ENCODE results near the gene ZC3HAV1L.
A peak's percentile ranks its signal among the peaks of the same experiment; 100 is the strongest.
"Not testable (repeated sequence)": the region's sequence is repeated elsewhere in the genome, so short reads cannot be mapped to it uniquely, and the experiment has no call there.

The ZC3HAV1L gene

GRCh38 chr7:139016931-139017511, 18.8 kb downstream of the ZC3HAV1L start:
- DNase-seq (ENCODE audit: low read depth) = peak; percentile 40

DNA sequence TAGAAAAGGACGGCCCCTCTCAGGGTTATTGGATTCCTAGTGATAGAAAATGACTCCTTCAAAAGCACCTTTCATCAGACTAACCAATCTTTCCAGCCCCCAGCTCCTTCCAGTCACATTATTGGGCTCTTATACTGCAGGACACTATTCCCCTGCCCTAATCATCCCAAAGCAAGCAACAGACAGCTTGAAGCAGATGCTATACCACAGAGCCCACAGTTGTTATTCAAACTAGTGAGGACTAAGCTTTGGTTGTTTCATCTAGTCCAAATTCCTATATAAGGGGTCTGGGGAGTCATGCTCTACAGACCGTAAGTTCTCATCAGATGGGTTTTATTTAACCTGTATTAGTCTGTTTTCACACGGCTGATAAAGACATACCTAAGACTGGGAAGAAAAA, 24.5 kb downstream of the ZC3HAV1L start:
- DNase-seq (ENCODE audit: low read depth) = no peak

DNA sequence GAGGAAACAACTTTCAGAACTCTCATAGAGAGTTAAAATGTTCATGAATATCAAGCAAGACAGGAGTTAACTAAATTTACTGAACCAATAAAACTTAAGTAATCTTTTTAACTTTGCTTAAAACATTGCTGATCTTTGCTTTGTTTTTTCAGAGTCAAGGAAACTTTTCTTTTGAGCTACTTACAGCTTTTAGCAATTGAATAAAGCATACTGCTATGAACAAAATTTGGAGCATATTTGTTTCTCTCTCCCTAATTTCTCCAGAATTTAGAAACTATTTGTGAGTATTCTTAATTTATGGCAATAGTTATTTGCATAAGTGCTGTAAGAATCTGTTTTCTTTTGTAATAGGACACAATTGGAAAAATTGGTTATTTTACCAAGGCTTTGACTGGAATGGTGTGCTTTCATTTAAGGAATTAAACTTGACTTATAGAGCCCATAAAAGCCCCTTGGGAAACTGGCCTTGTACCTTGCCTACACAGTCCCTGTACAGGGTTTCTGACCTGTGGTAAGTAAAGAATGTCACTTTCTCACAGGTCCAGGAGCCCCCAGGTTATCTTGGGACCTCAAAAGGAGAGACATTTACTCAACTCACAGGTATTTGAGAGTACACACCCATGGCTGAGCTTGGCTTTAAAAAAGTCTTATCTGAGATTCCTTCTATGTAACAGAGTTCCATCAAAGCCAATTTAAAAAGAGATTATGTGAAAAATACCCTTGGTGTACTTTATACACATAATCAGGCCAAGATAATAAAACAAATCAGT, 31.3 kb downstream of the ZC3HAV1L start:
- DNase-seq (ENCODE audit: low read depth) = no peak

- DNase-seq (ENCODE audit: low read depth) = no peak
These were observed 36.4 kb downstream of the ZC3HAV1L start for GRCh38 chr7:138999414-138999813.

GRCh38 chr7:138992052-138992531, 43.8 kb downstream of the ZC3HAV1L start:
- DNase-seq (ENCODE audit: low read depth) = no peak

GRCh38 chr7:138987686-138988085, 48.2 kb downstream of the ZC3HAV1L start:
- no peak for DNase-seq (ENCODE audit: low read depth)

GRCh38 chr7:138982204-138982623, 53.6 kb downstream of the ZC3HAV1L start:
- DNase-seq (ENCODE audit: low read depth) = no peak

GRCh38 chr7:138981332-138982203, 54.3 kb downstream of the ZC3HAV1L start, which contains the start of gene KIAA1549:
Gene KIAA1549, minus strand, starts transcription at chr7:138981389. Its CDS starts 120 bp downstream, at chr7:138981269.
- DNase-seq (ENCODE audit: low read depth) = peak; percentile 68

- DNase-seq (ENCODE audit: low read depth) = no peak
These were observed 55.1 kb downstream of the ZC3HAV1L start for GRCh38 chr7:138980563-138981291.

GRCh38 chr7:138979988-138980562, 55.8 kb downstream of the ZC3HAV1L start:
- DNase-seq (ENCODE audit: low read depth) = no peak

- DNase-seq (ENCODE audit: low read depth) = no peak
These were observed 56.4 kb downstream of the ZC3HAV1L start for GRCh38 chr7:138979226-138979979.

- no peak for DNase-seq (ENCODE audit: low read depth)
These were observed 57.2 kb downstream of the ZC3HAV1L start for GRCh38 chr7:138978541-138979184.

- not testable (repeated sequence) for DNase-seq (ENCODE audit: low read depth)
These were observed 59.7 kb downstream of the ZC3HAV1L start for GRCh38 chr7:138976161-138976560.
